IMR-90 (cell line): Measurements from ENCODE around the gene HOXD12.

Source experiments
- BHLHE40 ChIP-seq: fragments of 150-350 bp; IDR thresholded peaks from 2 replicates; pipeline ENCODE4 v1.6.1; 2016; ENCODE audit warnings: mild to moderate bottlenecking, low read depth, low read length
- CEBPB ChIP-seq: IDR thresholded peaks from 2 replicates; pipeline ENCODE4 v1.6.1; 2012; ENCODE audit warnings: low read depth, low read length, improper control_type of control experiment
- FOS ChIP-seq: fragments of 150-350 bp; IDR thresholded peaks from 2 replicates; pipeline ENCODE4 v1.6.1; 2016; ENCODE audit warnings: low read depth, low read length
- MXI1 ChIP-seq: IDR thresholded peaks from 2 replicates; pipeline ENCODE4 v1.6.1; 2012; ENCODE audit warnings: low read depth, mild to moderate bottlenecking, low read length, moderate library complexity, borderline replicate concordance
- NFE2L2 ChIP-seq: fragments of 150-350 bp; IDR thresholded peaks from 2 replicates; pipeline ENCODE4 v1.6.1; 2016; ENCODE audit warnings: low read depth, mild to moderate bottlenecking, low read length
- POLR2A ChIP-seq: IDR thresholded peaks from 2 replicates; pipeline ENCODE4 v1.6.1; 2012; ENCODE audit warnings: mild to moderate bottlenecking, low read depth, low read length
- RAD21 ChIP-seq: IDR thresholded peaks from 2 replicates; pipeline ENCODE4 v1.6.1; 2012; ENCODE audit warnings: low read length, improper control_type of control experiment
- TF ChIP-seq, protein P1 (sequence below): conservative IDR thresholded peaks from 2 replicates; pipeline ENCODE4 v1.5.1; 2012; ENCODE audit warnings: mild to moderate bottlenecking, low read depth, low read length, improper control_type of control experiment

DNA sequence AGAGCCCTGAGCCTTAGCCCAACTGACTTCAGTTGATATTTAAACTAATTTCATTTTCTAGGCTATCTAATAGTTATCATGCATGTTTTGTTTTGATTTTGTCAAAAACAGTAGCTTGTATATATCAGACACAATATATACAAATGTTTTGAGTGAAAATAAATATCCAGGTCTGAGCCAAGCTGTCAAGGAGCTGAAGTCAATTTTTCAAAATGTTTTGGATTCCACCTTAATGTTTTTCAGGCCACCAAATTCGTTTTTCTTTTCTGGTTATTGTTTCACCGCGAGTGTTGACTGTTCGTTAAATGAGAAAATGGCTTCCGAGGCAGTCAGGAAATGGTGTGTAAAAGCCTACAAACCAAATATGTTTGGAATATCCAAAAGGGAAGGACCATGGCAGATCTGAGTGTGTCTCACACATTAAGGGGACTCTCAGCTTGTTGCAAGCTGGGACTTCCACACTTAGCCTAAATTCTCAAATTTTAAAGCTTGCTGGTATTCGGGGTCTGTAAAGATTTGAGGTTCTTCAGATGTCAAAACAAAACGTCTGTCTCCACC, 2.8 kb downstream of the HOXD12 start:
- no peak for TF ChIP-seq POLR2A
- TF ChIP-seq, protein P1, sequence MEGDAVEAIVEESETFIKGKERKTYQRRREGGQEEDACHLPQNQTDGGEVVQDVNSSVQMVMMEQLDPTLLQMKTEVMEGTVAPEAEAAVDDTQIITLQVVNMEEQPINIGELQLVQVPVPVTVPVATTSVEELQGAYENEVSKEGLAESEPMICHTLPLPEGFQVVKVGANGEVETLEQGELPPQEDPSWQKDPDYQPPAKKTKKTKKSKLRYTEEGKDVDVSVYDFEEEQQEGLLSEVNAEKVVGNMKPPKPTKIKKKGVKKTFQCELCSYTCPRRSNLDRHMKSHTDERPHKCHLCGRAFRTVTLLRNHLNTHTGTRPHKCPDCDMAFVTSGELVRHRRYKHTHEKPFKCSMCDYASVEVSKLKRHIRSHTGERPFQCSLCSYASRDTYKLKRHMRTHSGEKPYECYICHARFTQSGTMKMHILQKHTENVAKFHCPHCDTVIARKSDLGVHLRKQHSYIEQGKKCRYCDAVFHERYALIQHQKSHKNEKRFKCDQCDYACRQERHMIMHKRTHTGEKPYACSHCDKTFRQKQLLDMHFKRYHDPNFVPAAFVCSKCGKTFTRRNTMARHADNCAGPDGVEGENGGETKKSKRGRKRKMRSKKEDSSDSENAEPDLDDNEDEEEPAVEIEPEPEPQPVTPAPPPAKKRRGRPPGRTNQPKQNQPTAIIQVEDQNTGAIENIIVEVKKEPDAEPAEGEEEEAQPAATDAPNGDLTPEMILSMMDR: no peak
- TF ChIP-seq CEBPB: no peak
- TF ChIP-seq NFE2L2: no peak
- TF ChIP-seq MXI1: no peak
- no peak for TF ChIP-seq BHLHE40
- TF ChIP-seq RAD21: no peak
- TF ChIP-seq FOS: no peak
